ENCODE data around the gene ALCAM.

- TF ChIP-seq, protein P1, sequence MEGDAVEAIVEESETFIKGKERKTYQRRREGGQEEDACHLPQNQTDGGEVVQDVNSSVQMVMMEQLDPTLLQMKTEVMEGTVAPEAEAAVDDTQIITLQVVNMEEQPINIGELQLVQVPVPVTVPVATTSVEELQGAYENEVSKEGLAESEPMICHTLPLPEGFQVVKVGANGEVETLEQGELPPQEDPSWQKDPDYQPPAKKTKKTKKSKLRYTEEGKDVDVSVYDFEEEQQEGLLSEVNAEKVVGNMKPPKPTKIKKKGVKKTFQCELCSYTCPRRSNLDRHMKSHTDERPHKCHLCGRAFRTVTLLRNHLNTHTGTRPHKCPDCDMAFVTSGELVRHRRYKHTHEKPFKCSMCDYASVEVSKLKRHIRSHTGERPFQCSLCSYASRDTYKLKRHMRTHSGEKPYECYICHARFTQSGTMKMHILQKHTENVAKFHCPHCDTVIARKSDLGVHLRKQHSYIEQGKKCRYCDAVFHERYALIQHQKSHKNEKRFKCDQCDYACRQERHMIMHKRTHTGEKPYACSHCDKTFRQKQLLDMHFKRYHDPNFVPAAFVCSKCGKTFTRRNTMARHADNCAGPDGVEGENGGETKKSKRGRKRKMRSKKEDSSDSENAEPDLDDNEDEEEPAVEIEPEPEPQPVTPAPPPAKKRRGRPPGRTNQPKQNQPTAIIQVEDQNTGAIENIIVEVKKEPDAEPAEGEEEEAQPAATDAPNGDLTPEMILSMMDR (IDR thresholded peaks at IDR 0.05): no peak
- TF ChIP-seq EZH2 (IDR thresholded peaks at IDR 0.05): no peak
Observed at GRCh38 chr3:105608623-105609022, 241.9 kb downstream of the ALCAM start.
